NCI-H2196 treated with DMSO at 0.1 percent for 48 hours (cell line): ENCODE data around the gene MS4A18.
"Not testable (repeated sequence)": the region's sequence is repeated elsewhere in the genome, so short reads cannot be mapped to it uniquely, and the experiment has no call there.

Source experiments
- DNase-seq: peaks from one replicate; lab custom pipeline; 2025; ENCODE audit not compliant: unreplicated experiment; lab: John Stamatoyannopoulos, UW

Gene MS4A18

GRCh38 chr11:60724420-60724819, at the start of gene MS4A18:
Gene MS4A18, plus strand, starts transcription at chr11:60724720.
- no peak for DNase-seq

GRCh38 chr11:60678231-60678630, 46.3 kb upstream of the MS4A18 start:
- DNase-seq = not testable (repeated sequence)

DNA sequence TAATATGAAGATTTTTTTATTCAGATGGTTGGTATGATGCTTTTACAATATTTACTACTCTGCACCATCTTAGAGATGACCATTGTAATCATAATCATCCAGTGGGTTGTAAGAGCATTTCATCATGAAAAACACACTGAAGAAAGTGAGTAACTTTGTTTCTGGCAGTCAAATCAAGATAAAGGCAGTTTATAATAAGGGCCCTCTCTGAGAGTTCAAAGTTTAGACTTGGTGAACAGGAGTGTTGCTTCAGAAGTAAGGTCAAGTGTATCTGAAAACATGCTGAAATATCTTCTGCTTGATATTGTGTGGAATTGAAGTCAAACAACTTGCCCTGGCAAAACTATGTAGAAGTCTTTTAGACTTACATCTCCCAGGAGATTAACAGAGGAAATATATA, 44.6 kb upstream of the MS4A18 start:
- no peak for DNase-seq

GRCh38 chr11:60680455-60681119, 43.9 kb upstream of the MS4A18 start:
- DNase-seq = no peak

DNA sequence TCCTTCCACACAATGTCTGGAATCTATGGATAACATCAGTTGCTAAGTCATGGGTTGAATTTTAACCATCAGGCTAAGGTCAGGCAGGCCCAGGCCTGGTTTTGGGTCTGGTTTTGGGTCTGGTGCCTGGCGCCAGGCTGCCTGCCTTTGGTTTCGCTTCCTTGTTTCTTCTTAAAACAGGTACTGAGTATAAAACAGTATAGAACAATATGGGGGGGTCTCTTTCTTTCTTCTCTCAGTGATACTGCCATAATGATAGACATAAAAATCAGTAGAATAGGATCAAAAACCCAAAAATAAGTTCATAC, 40.0 kb upstream of the MS4A18 start:
- DNase-seq = not testable (repeated sequence)

GRCh38 chr11:60691661-60692060, 32.9 kb upstream of the MS4A18 start:
- DNase-seq = no peak

DNA sequence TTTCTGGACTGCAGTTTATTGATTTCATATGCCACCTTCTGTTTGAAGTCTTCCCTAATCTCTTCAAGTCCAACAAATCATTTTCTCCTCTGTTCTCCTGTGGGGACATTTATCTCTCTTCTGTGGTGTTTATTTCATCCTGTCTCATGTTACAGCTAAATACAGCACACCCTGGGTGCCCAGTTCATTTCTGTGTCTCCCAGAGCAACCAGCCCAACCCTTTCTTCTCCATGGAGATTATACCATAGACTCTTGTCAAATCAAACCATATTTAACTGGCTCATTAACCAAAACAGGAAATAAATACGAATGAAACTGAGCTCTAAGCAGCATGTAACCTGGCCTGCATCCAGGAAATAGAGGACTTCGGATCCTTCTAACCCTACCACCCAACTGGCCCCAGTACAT, 25.2 kb upstream of the MS4A18 start, which contains the start of gene MS4A8:
MS4A8 (plus strand) TSS at position 329 of the 408 bp plus-strand sequence. CDS start 1,249 bp downstream, outside the sequence.
- DNase-seq = peak; percentile 78

- DNase-seq = no peak
Observed at GRCh38 chr11:60699936-60700335, 24.6 kb upstream of the MS4A18 start.

DNA sequence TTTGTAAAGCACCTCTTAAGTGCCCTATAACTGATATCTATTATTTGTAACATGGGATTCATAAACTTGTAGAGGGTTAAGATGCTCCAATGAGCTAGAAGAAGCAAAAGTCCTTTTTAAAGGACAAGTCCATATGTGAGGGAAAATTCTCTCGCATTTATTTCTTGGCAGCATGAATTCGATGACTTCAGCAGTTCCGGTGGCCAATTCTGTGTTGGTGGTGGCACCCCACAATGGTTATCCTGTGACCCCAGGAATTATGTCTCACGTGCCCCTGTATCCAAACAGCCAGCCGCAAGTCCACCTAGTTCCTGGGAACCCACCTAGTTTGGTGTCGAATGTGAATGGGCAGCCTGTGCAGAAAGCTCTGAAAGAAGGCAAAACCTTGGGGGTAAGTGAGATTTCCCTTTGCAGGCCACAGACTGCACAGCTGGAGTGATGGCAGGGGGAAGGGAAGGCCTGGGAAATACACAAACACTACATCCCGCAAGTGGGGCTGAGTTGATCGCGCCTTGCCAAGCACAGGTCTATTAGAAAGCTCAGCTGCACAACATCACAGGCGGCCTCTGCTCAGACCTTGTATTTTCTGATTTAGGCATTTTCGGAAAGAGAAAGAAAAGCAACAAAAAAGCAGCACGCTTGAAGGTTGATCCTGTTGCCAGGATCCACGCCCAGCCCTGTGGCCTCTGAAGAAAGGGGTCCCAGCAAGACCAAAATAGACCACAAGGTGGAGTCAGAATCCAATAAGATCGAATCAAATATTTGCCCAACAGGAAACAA, 23.6 kb upstream of the MS4A18 start:
- DNase-seq = peak; percentile 25

DNA sequence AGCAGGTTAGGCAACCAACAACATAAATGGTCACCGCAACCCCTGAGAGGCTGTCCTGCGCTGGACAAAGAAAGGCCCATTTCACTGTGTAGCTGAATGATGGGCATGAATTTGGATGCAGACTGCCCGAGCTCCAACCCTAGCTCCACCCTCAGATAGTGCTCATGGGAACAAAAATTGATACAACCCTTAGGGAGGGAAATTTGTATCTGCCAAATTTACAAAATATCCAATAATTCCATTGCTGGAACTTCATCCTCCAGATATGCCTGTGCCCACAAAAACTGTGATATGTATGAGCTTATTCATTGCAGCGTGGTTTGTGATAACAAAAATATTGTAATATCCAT, 23.1 kb upstream of the MS4A18 start:
- no peak for DNase-seq

DNA sequence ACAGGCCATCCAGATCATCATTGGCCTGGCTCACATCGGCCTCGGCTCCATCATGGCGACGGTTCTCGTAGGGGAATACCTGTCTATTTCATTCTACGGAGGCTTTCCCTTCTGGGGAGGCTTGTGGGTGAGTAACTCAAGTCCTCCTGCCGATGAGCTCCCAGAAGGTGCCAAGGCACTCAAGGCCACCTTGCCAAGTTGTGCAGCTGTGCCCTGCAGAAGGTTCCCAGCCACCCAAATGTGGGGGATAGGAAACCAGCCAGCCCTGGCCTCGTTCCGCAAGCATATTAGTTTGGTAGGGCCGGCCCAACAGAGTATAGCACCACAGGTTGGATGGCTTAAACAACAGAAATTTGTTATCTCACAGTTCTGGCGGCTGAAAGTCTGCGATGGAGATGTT, 21.1 kb upstream of the MS4A18 start:
- no peak for DNase-seq

DNA sequence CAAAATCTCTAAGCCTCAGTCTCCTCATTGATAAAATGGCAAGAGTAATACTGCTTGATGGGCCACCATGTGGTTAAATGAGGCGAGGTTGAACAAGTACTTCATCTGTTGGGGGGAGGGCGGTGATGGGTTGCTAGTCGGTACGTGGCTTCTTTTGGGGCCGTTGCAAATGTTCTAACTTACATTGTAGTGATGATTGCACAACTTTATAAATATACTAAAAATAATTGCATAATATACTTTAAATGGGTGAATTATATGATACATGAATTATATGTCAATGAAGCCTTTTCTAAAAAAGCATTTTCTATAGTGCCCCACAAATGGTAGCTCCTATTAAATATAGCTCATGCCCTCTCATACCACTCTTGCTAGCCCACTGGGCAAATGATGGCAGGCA, 18.6 kb upstream of the MS4A18 start:
- no peak for DNase-seq

- no peak for DNase-seq
Observed at GRCh38 chr11:60706931-60707330, 17.6 kb upstream of the MS4A18 start.

- no peak for DNase-seq
Observed at GRCh38 chr11:60710482-60710881, 14.0 kb upstream of the MS4A18 start.

- no peak for DNase-seq
Observed at GRCh38 chr11:60711276-60711675, 13.2 kb upstream of the MS4A18 start.

- not testable (repeated sequence) for DNase-seq
Observed at GRCh38 chr11:60713423-60713822, 11.1 kb upstream of the MS4A18 start.

DNA sequence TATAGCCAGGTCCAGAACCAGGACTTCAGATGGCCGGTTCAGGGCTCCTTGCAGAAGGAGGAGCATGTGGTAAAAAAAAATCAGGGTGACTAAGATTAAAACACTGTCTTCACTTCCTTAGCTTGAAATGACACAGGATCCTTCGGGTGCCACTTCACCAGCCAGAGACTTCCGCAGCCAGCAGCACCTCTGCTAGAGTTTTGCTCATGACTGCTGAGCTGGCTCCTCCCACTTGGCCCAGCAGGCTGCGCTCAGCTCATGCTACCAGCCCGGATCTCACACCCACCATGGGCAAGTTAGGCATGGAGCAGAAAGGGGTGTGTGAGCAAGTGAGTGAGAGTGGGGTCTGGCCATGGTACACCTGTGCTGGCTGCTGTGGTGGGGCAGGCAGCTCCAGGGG, 6.6 kb upstream of the MS4A18 start:
- no peak for DNase-seq

- no peak for DNase-seq
Observed at GRCh38 chr11:60718524-60719316, 5.8 kb upstream of the MS4A18 start.

DNA sequence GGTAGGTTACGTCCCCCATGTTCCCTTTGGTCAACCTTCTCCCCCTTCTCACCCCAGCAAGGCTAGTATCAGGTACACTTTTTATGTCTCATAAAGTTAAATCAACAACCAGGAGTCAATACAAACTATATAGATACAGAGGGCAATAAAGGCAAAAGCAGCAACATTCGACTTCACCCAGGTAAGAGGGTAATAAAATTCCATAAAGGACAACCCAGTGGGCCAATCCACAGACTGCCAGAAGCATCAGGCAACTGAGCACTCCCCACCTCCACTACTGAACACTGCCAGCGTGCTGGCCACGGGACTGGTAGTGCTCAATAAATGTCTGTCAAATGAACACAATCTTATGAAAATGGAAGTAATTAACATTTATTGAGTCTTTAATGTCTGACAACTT, 5.1 kb upstream of the MS4A18 start:
- DNase-seq = no peak

DNA sequence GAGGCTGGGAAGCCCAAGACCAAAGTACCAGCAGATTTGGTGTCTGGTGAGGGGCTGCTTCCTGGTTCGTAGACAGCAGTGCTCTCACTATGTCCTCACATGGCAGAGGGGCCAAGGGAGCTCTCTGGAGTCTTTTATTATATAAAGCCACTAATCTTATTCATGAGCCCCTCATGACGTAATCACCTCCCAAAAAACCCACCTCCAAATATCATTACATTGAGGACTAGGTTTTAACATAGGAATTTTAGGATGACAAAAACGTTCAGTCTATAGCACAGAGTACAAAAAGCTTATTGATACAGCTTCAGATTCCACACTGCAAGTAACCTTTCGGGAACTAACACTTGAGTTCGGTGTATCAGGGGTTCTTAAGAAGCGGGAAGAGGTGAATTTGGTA, 4.1 kb upstream of the MS4A18 start:
- DNase-seq = no peak

- DNase-seq = no peak
Observed at GRCh38 chr11:60725592-60725991, 1.1 kb downstream of the MS4A18 start.

- DNase-seq = no peak
Observed at GRCh38 chr11:60731586-60731985, 7.1 kb downstream of the MS4A18 start.
